Uterus (tissue), 2 donors: ENCODE measurements around the gene HOXD8.

Experiments
- POLR2A ChIP-seq, 2 donors: fragments of 450-650 bp; IDR thresholded peaks; one replicate each; pipeline ENCODE4 v1.6.1; 2016; ENCODE audit warnings: antibody characterized with exemption in 2 of 2, mild to moderate bottlenecking in 1 of 2, moderate library complexity in 1 of 2
- TF ChIP-seq, protein P1 (sequence below), 4 experiments: fragments of 200-600 bp in 2 of 4; fragments of 450-650 bp in 2 of 4; sonication (generic) in 2 of 4; IDR thresholded peaks; one replicate each; pipeline ENCODE4 v1.5.1; 2016 to 2019; ENCODE audit warnings: antibody characterized with exemption in 4 of 4, mild to moderate bottlenecking in 2 of 4, moderate library complexity in 1 of 4

DNA sequence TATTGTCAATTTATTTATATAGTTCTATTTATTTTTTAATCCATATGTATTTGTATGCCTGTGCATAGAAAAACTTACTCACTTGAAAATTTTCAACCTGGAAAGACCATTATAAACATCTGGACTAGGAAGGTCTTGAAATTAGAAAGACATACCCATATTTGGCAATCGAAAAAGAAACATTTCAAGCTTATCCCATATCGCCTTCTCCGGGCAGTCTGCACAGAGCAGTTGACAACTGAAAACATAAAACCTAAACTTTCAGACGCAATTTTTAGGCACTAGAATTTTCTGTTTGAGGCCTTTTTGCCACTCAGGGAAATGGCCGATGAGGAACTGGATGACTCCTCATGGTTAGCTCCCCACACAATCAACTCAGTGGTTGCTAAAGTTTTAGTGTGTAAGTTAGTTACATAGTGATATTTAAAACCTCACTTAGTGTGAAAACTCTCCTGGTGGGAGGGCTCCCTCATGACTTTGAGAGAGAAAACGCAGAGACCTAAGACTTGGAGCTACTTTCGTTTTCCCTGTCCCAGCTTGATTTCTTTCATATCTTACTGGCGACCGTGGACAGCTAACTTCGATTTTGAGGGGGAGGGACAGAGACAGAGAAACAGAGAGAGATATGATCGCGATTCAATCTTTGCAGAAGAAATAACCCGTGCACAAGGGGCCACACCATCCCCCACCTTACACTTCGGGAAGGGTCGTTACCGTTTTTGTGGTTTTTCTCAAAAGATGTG is 33.1 kb upstream of the HOXD8 start:
- TF ChIP-seq, protein P1, sequence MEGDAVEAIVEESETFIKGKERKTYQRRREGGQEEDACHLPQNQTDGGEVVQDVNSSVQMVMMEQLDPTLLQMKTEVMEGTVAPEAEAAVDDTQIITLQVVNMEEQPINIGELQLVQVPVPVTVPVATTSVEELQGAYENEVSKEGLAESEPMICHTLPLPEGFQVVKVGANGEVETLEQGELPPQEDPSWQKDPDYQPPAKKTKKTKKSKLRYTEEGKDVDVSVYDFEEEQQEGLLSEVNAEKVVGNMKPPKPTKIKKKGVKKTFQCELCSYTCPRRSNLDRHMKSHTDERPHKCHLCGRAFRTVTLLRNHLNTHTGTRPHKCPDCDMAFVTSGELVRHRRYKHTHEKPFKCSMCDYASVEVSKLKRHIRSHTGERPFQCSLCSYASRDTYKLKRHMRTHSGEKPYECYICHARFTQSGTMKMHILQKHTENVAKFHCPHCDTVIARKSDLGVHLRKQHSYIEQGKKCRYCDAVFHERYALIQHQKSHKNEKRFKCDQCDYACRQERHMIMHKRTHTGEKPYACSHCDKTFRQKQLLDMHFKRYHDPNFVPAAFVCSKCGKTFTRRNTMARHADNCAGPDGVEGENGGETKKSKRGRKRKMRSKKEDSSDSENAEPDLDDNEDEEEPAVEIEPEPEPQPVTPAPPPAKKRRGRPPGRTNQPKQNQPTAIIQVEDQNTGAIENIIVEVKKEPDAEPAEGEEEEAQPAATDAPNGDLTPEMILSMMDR (IDR thresholded peaks at IDR 0.05), result no peak
- TF ChIP-seq POLR2A (IDR thresholded peaks at IDR 0.05), result no peak
